Measurements from ENCODE around the gene ATP1A3.

DNA sequence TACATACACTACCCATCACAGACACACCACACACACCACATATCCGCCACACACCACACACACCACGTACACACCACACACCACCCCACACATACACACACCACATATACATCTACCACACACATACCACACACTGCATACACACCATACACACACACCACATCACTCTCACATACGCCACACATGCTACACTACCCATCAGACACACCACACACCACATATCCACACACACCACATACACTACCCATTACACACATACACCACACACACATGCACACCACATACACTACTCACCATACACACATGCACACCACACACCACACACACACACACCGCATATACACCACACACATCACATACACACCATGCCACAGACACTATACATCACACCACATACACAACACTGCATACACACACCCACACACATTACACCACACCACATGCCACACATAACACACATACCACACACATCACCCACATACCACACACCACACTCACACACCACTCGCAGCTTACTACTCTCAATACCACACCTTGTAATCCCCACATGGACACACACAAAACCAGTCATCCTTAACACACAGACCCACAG is 75.3 kb downstream of the ATP1A3 start:
- TF ChIP-seq SIN3A (IDR thresholded peaks at IDR 0.05; ENCODE audit: borderline replicate concordance, insufficient read depth, low read length): no peak
- TF ChIP-seq, protein P1, sequence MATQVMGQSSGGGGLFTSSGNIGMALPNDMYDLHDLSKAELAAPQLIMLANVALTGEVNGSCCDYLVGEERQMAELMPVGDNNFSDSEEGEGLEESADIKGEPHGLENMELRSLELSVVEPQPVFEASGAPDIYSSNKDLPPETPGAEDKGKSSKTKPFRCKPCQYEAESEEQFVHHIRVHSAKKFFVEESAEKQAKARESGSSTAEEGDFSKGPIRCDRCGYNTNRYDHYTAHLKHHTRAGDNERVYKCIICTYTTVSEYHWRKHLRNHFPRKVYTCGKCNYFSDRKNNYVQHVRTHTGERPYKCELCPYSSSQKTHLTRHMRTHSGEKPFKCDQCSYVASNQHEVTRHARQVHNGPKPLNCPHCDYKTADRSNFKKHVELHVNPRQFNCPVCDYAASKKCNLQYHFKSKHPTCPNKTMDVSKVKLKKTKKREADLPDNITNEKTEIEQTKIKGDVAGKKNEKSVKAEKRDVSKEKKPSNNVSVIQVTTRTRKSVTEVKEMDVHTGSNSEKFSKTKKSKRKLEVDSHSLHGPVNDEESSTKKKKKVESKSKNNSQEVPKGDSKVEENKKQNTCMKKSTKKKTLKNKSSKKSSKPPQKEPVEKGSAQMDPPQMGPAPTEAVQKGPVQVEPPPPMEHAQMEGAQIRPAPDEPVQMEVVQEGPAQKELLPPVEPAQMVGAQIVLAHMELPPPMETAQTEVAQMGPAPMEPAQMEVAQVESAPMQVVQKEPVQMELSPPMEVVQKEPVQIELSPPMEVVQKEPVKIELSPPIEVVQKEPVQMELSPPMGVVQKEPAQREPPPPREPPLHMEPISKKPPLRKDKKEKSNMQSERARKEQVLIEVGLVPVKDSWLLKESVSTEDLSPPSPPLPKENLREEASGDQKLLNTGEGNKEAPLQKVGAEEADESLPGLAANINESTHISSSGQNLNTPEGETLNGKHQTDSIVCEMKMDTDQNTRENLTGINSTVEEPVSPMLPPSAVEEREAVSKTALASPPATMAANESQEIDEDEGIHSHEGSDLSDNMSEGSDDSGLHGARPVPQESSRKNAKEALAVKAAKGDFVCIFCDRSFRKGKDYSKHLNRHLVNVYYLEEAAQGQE (IDR thresholded peaks at IDR 0.05; ENCODE audit: insufficient read depth in 1 of 2, low read depth in 2 of 2, low read length in 2 of 2): no peak
